COR-L47 (cell line): ENCODE results near the gene GTF3C2.
"Not testable (repeated sequence)": the region's sequence is repeated elsewhere in the genome, so short reads cannot be mapped to it uniquely, and the experiment has no call there.

Experiments used
- DNase-seq: peaks from one replicate; lab custom pipeline; 2025; lab: John Stamatoyannopoulos, UW

Gene GTF3C2

GRCh38 chr2:27320958-27321543 lies 35.5 kb downstream of the GTF3C2 start:
- peak; percentile 18 for DNase-seq

- not testable (repeated sequence) for DNase-seq
Observed at GRCh38 chr2:27319839-27320238, 36.7 kb downstream of the GTF3C2 start.

GRCh38 chr2:27316655-27317412 lies 39.7 kb downstream of the GTF3C2 start:
- DNase-seq = peak; percentile 89

- DNase-seq = no peak
Observed at GRCh38 chr2:27315122-27315521, 41.4 kb downstream of the GTF3C2 start.

GRCh38 chr2:27314709-27315108 lies 41.9 kb downstream of the GTF3C2 start:
- DNase-seq = no peak

GRCh38 chr2:27313882-27314645 lies 42.5 kb downstream of the GTF3C2 start:
- DNase-seq = no peak

GRCh38 chr2:27312152-27312551 lies 44.4 kb downstream of the GTF3C2 start:
- no peak for DNase-seq

- DNase-seq = no peak
Observed at GRCh38 chr2:27309651-27310050, 46.9 kb downstream of the GTF3C2 start.

GRCh38 chr2:27308359-27308881 lies 48.1 kb downstream of the GTF3C2 start, which contains the start of gene UCN:
TSS of gene UCN (minus strand) at chr2:27308445. CDS start at chr2:27307895, 550 bp downstream.
- no peak for DNase-seq

- DNase-seq = no peak
Observed at GRCh38 chr2:27307545-27308358, 48.8 kb downstream of the GTF3C2 start.

- no peak for DNase-seq
Observed at GRCh38 chr2:27307287-27307544, 49.3 kb downstream of the GTF3C2 start.

GRCh38 chr2:27306573-27307286 lies 49.8 kb downstream of the GTF3C2 start:
- no peak for DNase-seq

GRCh38 chr2:27306136-27306535 lies 50.4 kb downstream of the GTF3C2 start:
- no peak for DNase-seq

GRCh38 chr2:27305516-27305915 lies 51.0 kb downstream of the GTF3C2 start:
- DNase-seq = no peak

GRCh38 chr2:27304488-27305240 lies 51.9 kb downstream of the GTF3C2 start:
- no peak for DNase-seq

- DNase-seq = peak; percentile 62
Observed at GRCh38 chr2:27303093-27304025, 53.2 kb downstream of the GTF3C2 start.

- DNase-seq = not testable (repeated sequence)
Observed at GRCh38 chr2:27300606-27301005, 56.0 kb downstream of the GTF3C2 start.

- no peak for DNase-seq
Observed at GRCh38 chr2:27298391-27299080, 58.0 kb downstream of the GTF3C2 start.

GRCh38 chr2:27297195-27297594 lies 59.4 kb downstream of the GTF3C2 start:
- DNase-seq = no peak
